Neural cell (in vitro differentiated cells): ENCODE data around the gene PPP2R2B. TPM values are rescaled to one million over a fixed set of nuclear protein-coding genes. Genes with fewer than 3 reads are reported as not detected.

ENCODE experiments used
- H2AFZ ChIP-seq: fragments of 200-600, 300-800 bp; sonication (generic), shearing (Covaris generic); 2 replicates; pipeline ENCODE4 v1.6.0; 2014; ENCODE audit warnings: low read depth, mild to moderate bottlenecking, antibody characterized with exemption, low read length, moderate library complexity
- H3F3A ChIP-seq: fragments of 200-600 bp; shearing (Covaris generic); 2 replicates; pipeline ENCODE4 v1.6.1; 2016; ENCODE audit warnings: mild to moderate bottlenecking, moderate library complexity, mixed read lengths, antibody characterized with exemption, low read length; ENCODE audit not compliant: insufficient read depth, poor library complexity, severe bottlenecking
- H3K27ac ChIP-seq: fragments of 200-600, 300-800 bp; sonication (generic), shearing (Covaris generic); 2 replicates; pipeline ENCODE4 v1.5.1; 2014; ENCODE audit warnings: mild to moderate bottlenecking, low read length, moderate library complexity
- H3K27me3 ChIP-seq: fragments of 300-800, 200-600 bp; sonication (generic), shearing (Covaris generic); 2 replicates; pipeline ENCODE4 v1.6.0; 2014; ENCODE audit warnings: mild to moderate bottlenecking, low read depth, low read length, moderate library complexity; ENCODE audit not compliant: insufficient read depth
- H3K36me3 ChIP-seq: fragments of 300-800, 200-600 bp; sonication (generic), shearing (Covaris generic); 2 replicates; pipeline ENCODE4 v1.5.1; 2014; ENCODE audit warnings: mild to moderate bottlenecking, antibody characterized with exemption, low read length, moderate library complexity; ENCODE audit not compliant: insufficient read depth
- H3K4me2 ChIP-seq: fragments of 300-800, 200-600 bp; sonication (generic), shearing (Covaris generic); 2 replicates; pipeline ENCODE4 v1.6.0; 2014; ENCODE audit warnings: mild to moderate bottlenecking, low read length
- H3K4me3 ChIP-seq: fragments of 300-800, 200-600 bp; sonication (generic), shearing (Covaris generic); 2 replicates; pipeline ENCODE4 v1.5.1; 2014; ENCODE audit warnings: mild to moderate bottlenecking, low read length, moderate library complexity
- H3K79me2 ChIP-seq: fragments of 200-600 bp; shearing (Covaris generic); replicated peaks from 2 replicates; pipeline ENCODE4 v1.6.0; 2014; ENCODE audit warnings: mild to moderate bottlenecking, low read length, moderate library complexity; ENCODE audit not compliant: insufficient read depth
- H3K9ac ChIP-seq: fragments of 300-800, 200-600 bp; sonication (generic), shearing (Covaris generic); 2 replicates; pipeline ENCODE4 v1.6.1; 2016; ENCODE audit warnings: mild to moderate bottlenecking, low read length, mixed read lengths
- H3K9me2 ChIP-seq: fragments of 200-600 bp; shearing (Covaris generic); 2 replicates; pipeline ENCODE4 v1.6.1; 2016; ENCODE audit warnings: mild to moderate bottlenecking, low read length, mixed read lengths; ENCODE audit not compliant: insufficient read depth
- H3K9me3 ChIP-seq: fragments of 200-600, 300-800 bp; sonication (generic), shearing (Covaris generic); 2 replicates; pipeline ENCODE4 v1.6.1; 2016; ENCODE audit warnings: mild to moderate bottlenecking, mixed run types, low read length, moderate library complexity, mixed read lengths
- H4K20me1 ChIP-seq: fragments of 200-600 bp; shearing (Covaris generic); 2 replicates; pipeline ENCODE4 v1.6.1; 2016; ENCODE audit warnings: mild to moderate bottlenecking, mixed run types; ENCODE audit not compliant: insufficient read depth
- CTCF ChIP-seq: fragments of 450-650 bp; IDR thresholded peaks from 2 replicates; pipeline ENCODE4 v1.5.1; 2014; ENCODE audit warnings: antibody characterized with exemption, mild to moderate bottlenecking, moderate library complexity; ENCODE audit not compliant: poor library complexity, severe bottlenecking
- EP300 ChIP-seq: fragments of 450-650 bp; conservative IDR thresholded peaks from 2 replicates; pipeline ENCODE4 v1.6.1; 2014; ENCODE audit warnings: antibody characterized with exemption, mild to moderate bottlenecking, moderate library complexity; ENCODE audit not compliant: poor library complexity, severe bottlenecking
- EZH2 ChIP-seq: fragments of 200-600, 300-800 bp; shearing (Covaris generic), sonication (generic); IDR thresholded peaks from 2 replicates; pipeline ENCODE4 v1.6.1; 2014; ENCODE audit warnings: antibody characterized with exemption, low read length, borderline replicate concordance, mild to moderate bottlenecking; ENCODE audit not compliant: insufficient read depth, poor library complexity, severe bottlenecking
- MXI1 ChIP-seq: fragments of 450-650 bp; conservative IDR thresholded peaks from 2 replicates; pipeline ENCODE4 v1.6.1; 2014; ENCODE audit warnings: antibody characterized with exemption, mild to moderate bottlenecking; ENCODE audit not compliant: poor library complexity, severe bottlenecking
- POLR2AphosphoS5 ChIP-seq: IDR thresholded peaks from 2 replicates; pipeline ENCODE4 v1.6.1; 2012
- RAD21 ChIP-seq: fragments of 450-650 bp; conservative IDR thresholded peaks from 2 replicates; pipeline ENCODE4 v1.6.1; 2014; ENCODE audit warnings: antibody characterized with exemption, mild to moderate bottlenecking, moderate library complexity
- REST ChIP-seq: IDR thresholded peaks from 2 replicates; pipeline ENCODE4 v1.6.1; 2012; ENCODE audit warnings: borderline replicate concordance
- SMC3 ChIP-seq: fragments of 450-650 bp; conservative IDR thresholded peaks from 2 replicates; pipeline ENCODE4 v1.6.1; 2014; ENCODE audit warnings: antibody characterized with exemption, mild to moderate bottlenecking, moderate library complexity; ENCODE audit not compliant: poor library complexity
- TAF1 ChIP-seq: IDR thresholded peaks from 2 replicates; pipeline ENCODE4 v1.6.1; 2012; ENCODE audit warnings: low read depth
- polyA plus RNA-seq: library from polyadenylated mRNA; depleted of rRNA; stranded (reverse); fragments of >200 nt; gene quantifications from 2 replicates; pipeline ENCODE4 v1.2.3, GENCODE V29; 2014

The PPP2R2B gene
- polyA plus RNA-seq, 1 donor from 2014 or later, result 250 TPM

- Histone ChIP-seq H3K4me3 (no peak overlapping the region), H4K20me1 (no peaks in the 10 kb centered on the region), H3K9me3 (no peaks in the 10 kb centered on the region), H3K79me2 (no peaks in the 10 kb centered on the region), H3K27ac (no peak overlapping the region), H3K9ac (no peak overlapping the region), H3K27me3 (peaks cover 5% of the 10 kb centered on the region), H3K9me2 (no peaks in the 10 kb centered on the region), H3K36me3 (no peaks in the 10 kb centered on the region), H2AFZ (no peak overlapping the region), H3F3A (no peaks in the 10 kb centered on the region), H3K4me2 (no peak overlapping the region)
- TF ChIP-seq RAD21, result no peak
- TF ChIP-seq CTCF, result no peak
- TF ChIP-seq POLR2AphosphoS5, result no peak
- TF ChIP-seq SMC3, result no peak
- no peak for TF ChIP-seq MXI1
- no peak for TF ChIP-seq TAF1
- no peak for TF ChIP-seq EZH2
- TF ChIP-seq EP300, result no peak
- no peak for TF ChIP-seq REST
Measured at GRCh38 chr5:146884066-146884626, 5.6 kb upstream of the PPP2R2B start.

- TF ChIP-seq RAD21 (no peak), POLR2AphosphoS5 (no peak), REST (no peak), MXI1 (no peak)
- Histone ChIP-seq H4K20me1 (no peaks in the 10 kb centered on the region), H3F3A (no peaks in the 10 kb centered on the region), H3K36me3 (no peaks in the 10 kb centered on the region), H3K27me3 (peaks cover 5% of the 10 kb centered on the region), H3K79me2 (no peaks in the 10 kb centered on the region), H3K9ac (no peak overlapping the region), H3K27ac (no peak overlapping the region), H3K9me2 (no peaks in the 10 kb centered on the region), H3K4me2 (no peak overlapping the region), H3K9me3 (no peaks in the 10 kb centered on the region), H3K4me3 (no peak overlapping the region), H2AFZ (no peak overlapping the region)
Measured at GRCh38 chr5:146883511-146883910, 5.0 kb upstream of the PPP2R2B start.
